Endothelial cell of umbilical vein (primary cell): ENCODE results near the gene RNF138. TPM values are rescaled to one million over a fixed set of nuclear protein-coding genes. Genes with fewer than 3 reads are reported as not detected.
"Not testable (repeated sequence)": the region's sequence is repeated elsewhere in the genome, so short reads cannot be mapped to it uniquely, and the experiment has no call there.

Experiments
- BruUV-seq: library from RNA; stranded (reverse); fragments of 400-500 nt; replicated peaks from 2 replicates; lab custom pipeline; 2021; lab: Mats Ljungman, UMichigan
- CTCF ChIA-PET: fragments of 300-600, 350-600 bp; sonication (Branson Sonifier 250); formaldehyde crosslinking; loops from one replicate; lab custom pipeline; 2021; ENCODE audit warnings: antibody characterized with exemption, inconsistent platforms; lab: Charles Lee
- POLR2A ChIA-PET: fragments of 300-600, 350-600 bp; sonication (Branson Sonifier 250); formaldehyde crosslinking; loops from one replicate; lab custom pipeline; 2021; ENCODE audit warnings: antibody characterized with exemption, inconsistent platforms; lab: Charles Lee
- DNase-seq: peaks from one replicate; pipeline ENCODE4 v3.0.0-alpha.2; 2011; ENCODE audit warnings: low read depth, low spot score
- FAIRE-seq: peaks from 2 replicates; lab custom pipeline; 2011; peaks lifted over from hg19 to GRCh38; lab: Jason Lieb, UNC
- H2AFZ ChIP-seq: 2 replicates; pipeline ENCODE4 v1.6.0; 2012; ENCODE audit warnings: low read depth, low read length, control low read depth, inconsistent platforms
- H3K27ac ChIP-seq: 2 replicates; pipeline ENCODE4 v1.5.1; 2011; ENCODE audit warnings: low read depth, mild to moderate bottlenecking, control low read depth, low read length, moderate library complexity; ENCODE audit not compliant: insufficient read depth
- H3K27me3 ChIP-seq, 2 experiments: 2 replicates each; pipeline versions ENCODE4 v1.6.0 to v1.6.1; 2011; ENCODE audit warnings: low read length in 2 of 2, mixed read lengths in 1 of 2; ENCODE audit not compliant: control insufficient read depth in 2 of 2, insufficient read depth in 2 of 2
- H3K36me3 ChIP-seq, 2 experiments: 2 replicates in 1 of 2; 3 replicates in 1 of 2; pipeline ENCODE4 v1.5.1; 2011; ENCODE audit warnings: low read length in 2 of 2, mild to moderate bottlenecking in 1 of 2, moderate library complexity in 1 of 2; ENCODE audit not compliant: control insufficient read depth in 2 of 2, insufficient read depth in 2 of 2; ENCODE audit errors: extremely low read depth in 1 of 2
- H3K4me1 ChIP-seq: 3 replicates; pipeline ENCODE4 v1.5.1; 2011; ENCODE audit warnings: mild to moderate bottlenecking, low read length; ENCODE audit not compliant: control insufficient read depth, insufficient read depth; ENCODE audit errors: extremely low read depth
- H3K4me2 ChIP-seq: 2 replicates; pipeline ENCODE4 v1.6.1; 2011; ENCODE audit warnings: low read length, control low read depth, mixed read lengths; ENCODE audit not compliant: insufficient read depth
- H3K4me3 ChIP-seq, 3 experiments: fragments of 200-600 bp in 1 of 3; sonication (generic), shearing (Covaris generic) in 1 of 3; replicated peaks in 1 of 3; 2 replicates each; pipeline ENCODE4 v1.5.1; 2011 to 2016; ENCODE audit warnings: control low read depth in 3 of 3, low read length in 3 of 3, mild to moderate bottlenecking in 2 of 3, inconsistent platforms in 1 of 3, low read depth in 1 of 3, moderate library complexity in 1 of 3; ENCODE audit not compliant: insufficient read depth in 1 of 3
- H3K79me2 ChIP-seq: 2 replicates; pipeline ENCODE4 v1.6.0; 2012; ENCODE audit warnings: low read length, inconsistent platforms; ENCODE audit not compliant: control insufficient read depth, insufficient read depth
- H3K9ac ChIP-seq: replicated peaks from 2 replicates; pipeline ENCODE3; 2011; ENCODE audit warnings: low read length, control low read depth; ENCODE audit not compliant: insufficient read depth; ENCODE audit errors: extremely low read depth
- H3K9me1 ChIP-seq: replicated peaks from 3 replicates; pipeline ENCODE4 v1.6.0; 2011; ENCODE audit warnings: mild to moderate bottlenecking, low read length; ENCODE audit not compliant: control insufficient read depth, insufficient read depth; ENCODE audit errors: extremely low read depth
- H3K9me3 ChIP-seq: replicated peaks from 2 replicates; pipeline ENCODE4 v1.5.1; 2012; ENCODE audit warnings: low read length, inconsistent platforms; ENCODE audit not compliant: control insufficient read depth, insufficient read depth
- H4K20me1 ChIP-seq: replicated peaks from 2 replicates; pipeline ENCODE3; 2011; ENCODE audit warnings: mild to moderate bottlenecking, low read length; ENCODE audit not compliant: control insufficient read depth, insufficient read depth; ENCODE audit errors: extremely low read depth
- EZH2 ChIP-seq: IDR thresholded peaks from 2 replicates; pipeline ENCODE4 v1.6.1; 2012; ENCODE audit warnings: borderline replicate concordance, low read depth, mild to moderate bottlenecking, moderate library complexity, low read length, inconsistent platforms; ENCODE audit not compliant: severe bottlenecking
- FOS ChIP-seq: IDR thresholded peaks from 2 replicates; pipeline ENCODE4 v1.6.1; 2011; ENCODE audit warnings: mild to moderate bottlenecking, low read length, moderate library complexity, borderline replicate concordance; ENCODE audit not compliant: insufficient read depth
- GATA2 ChIP-seq: IDR thresholded peaks from 2 replicates; pipeline ENCODE4 v1.7.0; 2011; ENCODE audit warnings: low read depth, mild to moderate bottlenecking, moderate library complexity, mixed read lengths, low read length; ENCODE audit not compliant: insufficient read length, insufficient read depth
- JUN ChIP-seq: IDR thresholded peaks from 2 replicates; pipeline ENCODE4 v1.6.1; 2011; ENCODE audit warnings: borderline replicate concordance, low read depth; ENCODE audit not compliant: insufficient read length, insufficient read depth
- MYC ChIP-seq: IDR thresholded peaks from one replicate; pipeline ENCODE4 v1.6.1; 2011; ENCODE audit warnings: mild to moderate bottlenecking, low read depth, low read length
- POLR2A ChIP-seq: IDR thresholded peaks from 2 replicates; pipeline ENCODE4 v1.6.1; 2012; ENCODE audit warnings: low read depth, mild to moderate bottlenecking, control low read depth, low read length
- POLR2AphosphoS5 ChIP-seq: IDR thresholded peaks from 2 replicates; pipeline ENCODE4 v1.6.1; 2012; ENCODE audit warnings: low read depth, mild to moderate bottlenecking, control low read depth, low read length, moderate library complexity; ENCODE audit not compliant: insufficient read depth
- dilution Hi-C: fragments of 300-500 bp; cut with MboI; formaldehyde crosslinking; loops from one replicate; pipeline ENCODE4 v1.15.0; 2019; ENCODE audit warnings: low sequenced_read_pairs; ENCODE audit not compliant: extremely low pct_ligation_motif_present
- intact Hi-C: fragments of 100-400 bp; cut with micrococcal nuclease; formaldehyde crosslinking; loops from one replicate; pipeline ENCODE4 v1.10.0; 2022
- polyA plus RNA-seq, 4 experiments: library from polyadenylated mRNA; depleted of rRNA in 3 of 4; stranded (reverse) in 3 of 4; unstranded in 1 of 4; fragments of >200 nt; gene quantifications; 2 replicates each; pipeline versions ENCODE4 v1.2.1 to v1.2.3, GENCODE V29; 2011 to 2012; ENCODE audit warnings: missing spikeins in 1 of 4
- total RNA-seq: library from RNA; stranded (reverse); gene quantifications from 2 replicates; pipeline ENCODE4 v1.2.3, GENCODE V29; 2021
- TF ChIP-seq, protein P1 (sequence below), 2 donors: IDR thresholded peaks; 1 replicate in 1 of 2; 2 replicates in 1 of 2; pipeline ENCODE4 v1.5.1; 2011; ENCODE audit warnings: low read length in 2 of 2, mild to moderate bottlenecking in 2 of 2, moderate library complexity in 2 of 2, control low read depth in 1 of 2, inconsistent platforms in 1 of 2, low read depth in 1 of 2; ENCODE audit not compliant: insufficient read depth in 1 of 2; ENCODE audit errors: extremely low read depth in 1 of 2
- TF ChIP-seq, protein P2 (sequence below): IDR thresholded peaks from 2 replicates; pipeline ENCODE4 v1.6.1; 2011; ENCODE audit not compliant: insufficient read depth, insufficient read length

The RNF138 gene
- total and polyA plus RNA-seq, 2 donors (not counting 3 experiments of a cell fraction or from before 2014, with no cell fraction given), result 14.7 to 24.6 TPM

DNA sequence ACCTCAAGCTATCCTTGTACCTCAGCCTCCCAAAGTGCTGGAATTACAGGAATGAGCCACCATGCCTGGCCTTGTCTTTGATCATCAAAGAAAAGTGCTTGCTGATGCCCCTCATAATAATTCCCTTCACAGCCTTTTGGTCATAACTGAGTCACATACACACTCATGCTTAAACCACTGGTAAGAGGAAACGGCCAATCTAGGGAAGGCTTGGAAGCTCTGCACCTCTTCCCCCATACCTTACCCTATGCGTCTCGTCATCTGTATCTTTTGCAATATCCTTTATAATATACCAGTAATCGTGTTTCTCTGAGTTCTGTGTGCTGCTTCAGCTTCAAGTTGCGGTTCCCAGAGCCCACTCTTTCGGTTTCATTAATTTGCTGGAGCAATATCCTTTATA, 4.8 kb upstream of the RNF138 start:
- no peak overlapping the region for H3K4me3 ChIP-seq
- FAIRE-seq (no peak), DNase-seq (no peak)
- H3K36me3 ChIP-seq, result no peaks in the 10 kb centered on the region
- no peaks in the 10 kb centered on the region for H3K9me3 ChIP-seq
- no peaks in the 10 kb centered on the region for H3K79me2 ChIP-seq
- no peaks in the 10 kb centered on the region for H3K9me1 ChIP-seq
- H3K4me1 ChIP-seq, result peaks cover 21% of the 10 kb centered on the region
- no peaks in the 10 kb centered on the region for H4K20me1 ChIP-seq
- intact Hi-C loops (no loop called here), dilution Hi-C loops (no loop called here)
- CTCF ChIA-PET, result interaction anchor here (1.4 kb wide), 1 partner anchor 110 kb away, joined by 4 read pairs; no protein-coding TSS in a partner anchor
- no peak overlapping the region for H3K27ac ChIP-seq
- TF ChIP-seq MYC (no peak), FOS (no peak), JUN (no peak), POLR2A (no peak), EZH2 (no peak), POLR2AphosphoS5 (no peak), GATA2 (no peak)
- TF ChIP-seq, protein P1, sequence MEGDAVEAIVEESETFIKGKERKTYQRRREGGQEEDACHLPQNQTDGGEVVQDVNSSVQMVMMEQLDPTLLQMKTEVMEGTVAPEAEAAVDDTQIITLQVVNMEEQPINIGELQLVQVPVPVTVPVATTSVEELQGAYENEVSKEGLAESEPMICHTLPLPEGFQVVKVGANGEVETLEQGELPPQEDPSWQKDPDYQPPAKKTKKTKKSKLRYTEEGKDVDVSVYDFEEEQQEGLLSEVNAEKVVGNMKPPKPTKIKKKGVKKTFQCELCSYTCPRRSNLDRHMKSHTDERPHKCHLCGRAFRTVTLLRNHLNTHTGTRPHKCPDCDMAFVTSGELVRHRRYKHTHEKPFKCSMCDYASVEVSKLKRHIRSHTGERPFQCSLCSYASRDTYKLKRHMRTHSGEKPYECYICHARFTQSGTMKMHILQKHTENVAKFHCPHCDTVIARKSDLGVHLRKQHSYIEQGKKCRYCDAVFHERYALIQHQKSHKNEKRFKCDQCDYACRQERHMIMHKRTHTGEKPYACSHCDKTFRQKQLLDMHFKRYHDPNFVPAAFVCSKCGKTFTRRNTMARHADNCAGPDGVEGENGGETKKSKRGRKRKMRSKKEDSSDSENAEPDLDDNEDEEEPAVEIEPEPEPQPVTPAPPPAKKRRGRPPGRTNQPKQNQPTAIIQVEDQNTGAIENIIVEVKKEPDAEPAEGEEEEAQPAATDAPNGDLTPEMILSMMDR (IDR thresholded peaks at IDR 0.05; ENCODE audit: extremely low read depth in 1 of 2, insufficient read depth in 1 of 2, low read depth in 1 of 2, low read length in 2 of 2), result no peak
- TF ChIP-seq, protein P2, sequence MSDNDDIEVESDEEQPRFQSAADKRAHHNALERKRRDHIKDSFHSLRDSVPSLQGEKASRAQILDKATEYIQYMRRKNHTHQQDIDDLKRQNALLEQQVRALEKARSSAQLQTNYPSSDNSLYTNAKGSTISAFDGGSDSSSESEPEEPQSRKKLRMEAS, result no peak
- no peak overlapping the region for H3K4me2 ChIP-seq
- no TSS peak for BruUV-seq
- no peaks in the 10 kb centered on the region for H3K27me3 ChIP-seq
- H3K9ac ChIP-seq, result no peak overlapping the region
- peak overlapping the region; percentile 14 for H2AFZ ChIP-seq
- POLR2A ChIA-PET, result no interaction called here

DNA sequence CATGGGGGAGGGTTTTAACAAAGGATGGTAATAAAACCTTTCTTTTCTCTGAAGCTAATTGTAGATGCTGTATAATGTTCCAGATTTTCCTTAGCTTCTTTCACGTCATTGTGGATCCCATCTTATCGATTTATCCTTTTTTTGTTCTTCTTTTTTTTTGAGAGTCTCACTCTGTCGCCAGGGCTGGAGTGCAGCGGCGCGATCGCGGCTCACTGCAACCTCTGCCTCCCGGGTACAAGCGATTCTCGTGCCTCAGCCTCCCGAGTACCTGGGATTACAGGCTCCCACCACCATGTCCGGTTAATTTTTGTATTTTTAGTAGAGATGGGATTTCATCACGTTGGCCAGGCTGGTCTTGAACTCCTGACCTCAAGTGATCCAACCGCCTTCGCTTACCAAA, 843 bp upstream of the RNF138 start:
- peaks cover 16% of the 10 kb centered on the region for H3K4me1 ChIP-seq
- H4K20me1 ChIP-seq, BruUV-seq, H3K9me1 ChIP-seq, H2AFZ ChIP-seq, DNase-seq, H3K9ac ChIP-seq, H3K36me3 ChIP-seq, H3K27me3 ChIP-seq, H3K4me2 ChIP-seq, H3K4me3 ChIP-seq, FAIRE-seq, H3K9me3 ChIP-seq, H3K27ac ChIP-seq, dilution Hi-C loops: not testable (repeated sequence)
- CTCF ChIA-PET, result interaction anchor here (0.8 kb wide), 1 partner anchor 13 kb away, joined by 3 read pairs; no protein-coding TSS in a partner anchor
- intact Hi-C loops, result loop anchor here (5.0 kb wide), 1 partner anchor 409 kb away; the partner anchor contains the start of gene B4GALT6
- peaks cover 34% of the 10 kb centered on the region for H3K79me2 ChIP-seq
- POLR2A ChIA-PET, result interaction anchor here (0.5 kb wide), 1 partner anchor 16 kb away, joined by 3 read pairs; no protein-coding TSS in a partner anchor
